T-helper 1 cell treated with Interleukin-12 subunit alpha and Interleukin-12 subunit beta and Interleukin-4 antibody, amounts not matched to agents 30 μg/mL and 1 μg/mL, for 36 hours (primary cell): ENCODE data around the gene XRCC5.
"Not testable (repeated sequence)": the region's sequence is repeated elsewhere in the genome, so short reads cannot be mapped to it uniquely, and the experiment has no call there.

ENCODE experiments used
- H3K27ac Mint-ChIP-seq: one replicate; pipeline ENCODE4 v1.8.0; 2021; ENCODE audit warnings: mild to moderate bottlenecking, mixed read lengths
- H3K27me3 Mint-ChIP-seq: one replicate; pipeline ENCODE4 v1.8.0; 2021; ENCODE audit warnings: low read depth, mixed read lengths
- H3K36me3 Mint-ChIP-seq: one replicate; pipeline ENCODE4 v1.8.0; 2021; ENCODE audit warnings: low read depth, mixed read lengths
- H3K4me1 Mint-ChIP-seq: one replicate; pipeline ENCODE4 v1.8.0; 2021; ENCODE audit warnings: low read depth, mixed read lengths
- H3K4me3 Mint-ChIP-seq: one replicate; pipeline ENCODE4 v1.8.0; 2021; ENCODE audit warnings: mild to moderate bottlenecking, moderate library complexity, mixed read lengths
- H3K9me3 Mint-ChIP-seq: one replicate; pipeline ENCODE4 v1.8.0; 2021; ENCODE audit warnings: mixed read lengths

Gene XRCC5

DNA sequence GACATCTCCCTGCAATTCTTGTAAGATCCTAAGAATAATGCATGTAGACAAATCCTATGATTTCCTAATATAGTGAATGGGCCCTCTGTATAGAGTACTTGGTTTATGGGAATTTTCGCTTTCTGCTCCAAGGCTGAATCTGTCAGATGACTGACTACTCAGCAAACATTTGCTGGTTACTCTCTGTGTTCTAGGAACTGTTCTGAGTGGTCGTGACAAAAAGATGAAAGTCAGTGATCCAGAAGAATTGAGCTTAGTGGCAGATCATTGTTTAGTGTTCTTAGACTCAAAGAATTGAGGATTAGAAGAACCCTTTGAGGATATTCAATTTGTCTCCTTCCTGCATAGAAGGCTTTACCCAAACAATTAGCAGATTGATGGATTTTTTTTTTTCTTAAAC is 10.0 kb downstream of the XRCC5 start:
- no peaks in the 10 kb centered on the region for H3K27me3 Mint-ChIP-seq
- peak overlapping the region; percentile 23 for H3K4me3 Mint-ChIP-seq
- H3K9me3 Mint-ChIP-seq = no peaks in the 10 kb centered on the region
- H3K27ac Mint-ChIP-seq = peak overlapping the region; percentile 92
- peaks cover 65% of the 10 kb centered on the region for H3K4me1 Mint-ChIP-seq
- H3K36me3 Mint-ChIP-seq = peaks cover 68% of the 10 kb centered on the region

- H3K4me3 Mint-ChIP-seq = peak overlapping the region; percentile 70
- H3K27ac Mint-ChIP-seq = peak overlapping the region; percentile 92
- H3K36me3 Mint-ChIP-seq = peaks cover 66% of the 10 kb centered on the region
- no peaks in the 10 kb centered on the region for H3K27me3 Mint-ChIP-seq
- H3K4me1 Mint-ChIP-seq = peaks cover 62% of the 10 kb centered on the region
- no peaks in the 10 kb centered on the region for H3K9me3 Mint-ChIP-seq
Measured at GRCh38 chr2:216119986-216120385, 10.8 kb downstream of the XRCC5 start.

DNA sequence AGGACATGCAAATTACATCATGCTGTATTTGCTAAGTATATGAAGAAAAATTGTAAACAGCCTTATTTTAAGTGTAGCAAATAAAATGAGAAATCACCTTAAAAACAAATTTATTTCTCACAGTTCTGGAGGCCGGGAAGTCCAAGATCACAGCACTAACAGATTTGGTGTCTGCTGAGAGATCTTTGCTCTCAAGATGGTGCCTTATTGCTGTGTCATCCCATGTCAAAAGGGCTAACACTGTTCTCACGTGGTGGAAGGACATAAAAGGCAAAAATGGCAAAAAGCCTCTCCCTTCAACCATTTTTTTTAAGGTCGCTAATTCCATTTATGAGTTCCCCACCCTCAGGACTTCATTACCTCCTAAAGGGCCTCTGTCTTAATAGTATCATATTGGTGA is 12.1 kb downstream of the XRCC5 start:
- H3K27ac Mint-ChIP-seq = peak overlapping the region; percentile 92
- peaks cover 60% of the 10 kb centered on the region for H3K4me1 Mint-ChIP-seq
- peaks cover 69% of the 10 kb centered on the region for H3K36me3 Mint-ChIP-seq
- no peaks in the 10 kb centered on the region for H3K27me3 Mint-ChIP-seq
- H3K9me3 Mint-ChIP-seq = no peaks in the 10 kb centered on the region
- H3K4me3 Mint-ChIP-seq = no peak overlapping the region

DNA sequence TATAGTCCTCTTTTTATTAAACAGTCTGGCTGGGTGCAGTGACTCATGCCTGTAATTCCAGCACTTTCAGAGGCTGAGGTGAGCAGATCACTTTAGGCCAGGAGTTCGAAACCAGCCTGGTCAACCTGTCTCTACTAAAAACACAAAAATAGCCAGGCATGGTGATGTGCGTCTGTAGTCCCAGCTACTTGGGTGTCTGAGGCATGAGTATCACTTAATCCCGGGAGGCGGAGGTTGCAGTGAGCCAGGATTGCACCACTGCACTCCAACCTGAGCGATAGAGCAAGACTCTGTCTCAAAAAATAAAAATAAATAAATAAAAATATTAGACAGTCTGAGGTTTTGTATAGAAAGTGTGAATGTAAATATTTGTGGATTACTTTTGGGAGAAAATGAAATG is 17.8 kb downstream of the XRCC5 start:
- Mint-ChIP-seq H3K27me3 (no peaks in the 10 kb centered on the region), H3K4me1 (peaks cover 39% of the 10 kb centered on the region), H3K27ac (peak overlapping the region; percentile 15), H3K4me3 (no peak overlapping the region), H3K36me3 (peaks cover 62% of the 10 kb centered on the region), H3K9me3 (no peaks in the 10 kb centered on the region)

GRCh38 chr2:216130346-216130971 is 21.3 kb downstream of the XRCC5 start:
- Mint-ChIP-seq H3K9me3 (no peaks in the 10 kb centered on the region), H3K4me3 (no peak overlapping the region), H3K27me3 (no peaks in the 10 kb centered on the region), H3K4me1 (peaks cover 49% of the 10 kb centered on the region), H3K27ac (no peak overlapping the region), H3K36me3 (peaks cover 66% of the 10 kb centered on the region)

DNA sequence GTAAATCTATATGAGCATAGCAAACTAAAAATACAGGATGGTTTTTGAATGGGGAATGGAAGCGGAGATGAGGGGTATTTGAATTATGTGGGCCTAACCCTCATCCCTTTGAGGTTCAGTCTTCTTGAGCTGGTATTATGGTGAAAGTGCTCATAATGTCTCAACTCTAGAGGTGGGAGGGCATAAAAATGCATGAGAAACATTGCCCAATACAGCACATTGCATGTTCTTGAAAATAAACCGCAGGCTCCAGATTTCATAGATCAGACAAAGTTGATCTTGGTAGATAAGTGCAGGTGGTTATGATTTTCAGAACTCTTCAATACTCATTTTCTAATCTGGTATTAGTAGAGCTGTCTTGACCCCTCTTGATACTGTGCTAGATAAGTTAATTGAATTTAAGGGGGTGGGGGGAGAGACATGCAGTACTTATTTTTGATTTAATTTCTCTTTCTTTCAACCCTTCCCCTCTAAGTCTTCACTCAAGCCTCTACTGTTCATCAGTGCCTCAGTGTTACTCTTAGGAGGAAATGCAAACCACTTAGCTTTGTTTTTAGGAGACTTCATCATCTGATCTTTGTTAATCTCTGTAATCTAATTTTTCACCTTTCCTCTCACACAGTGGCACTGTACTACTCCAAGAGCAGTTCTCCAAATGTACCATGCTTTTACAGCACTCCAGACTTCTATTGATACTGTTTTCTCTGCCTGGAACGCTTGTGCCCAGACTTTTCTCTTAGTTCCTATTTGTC is 22.2 kb downstream of the XRCC5 start:
- Mint-ChIP-seq H3K36me3 (peaks cover 64% of the 10 kb centered on the region), H3K4me3 (no peak overlapping the region), H3K9me3 (no peaks in the 10 kb centered on the region), H3K27me3 (no peaks in the 10 kb centered on the region), H3K4me1 (peaks cover 45% of the 10 kb centered on the region), H3K27ac (peak overlapping the region; percentile 9)

DNA sequence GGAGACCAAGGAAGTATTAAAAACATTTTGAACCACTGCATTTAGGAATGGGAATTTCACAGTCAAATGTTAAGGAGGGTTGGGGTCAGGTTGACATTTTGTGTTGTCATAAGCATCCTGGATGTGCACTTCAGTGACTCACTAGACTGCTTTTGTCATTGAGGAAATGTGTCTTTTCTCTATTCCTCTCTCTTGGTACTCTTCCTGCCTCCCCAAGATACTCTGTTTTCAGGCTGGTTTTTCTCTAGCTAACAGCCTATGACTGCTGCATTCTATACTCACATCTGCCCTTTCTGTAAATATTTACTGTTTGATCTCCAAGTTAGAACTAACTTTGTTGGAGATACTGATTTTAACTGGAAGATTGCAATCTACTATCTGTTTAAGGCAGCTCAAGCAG is 23.4 kb downstream of the XRCC5 start:
- Mint-ChIP-seq H3K4me3 (no peak overlapping the region), H3K4me1 (peaks cover 45% of the 10 kb centered on the region), H3K27me3 (no peaks in the 10 kb centered on the region), H3K36me3 (peaks cover 60% of the 10 kb centered on the region), H3K9me3 (no peaks in the 10 kb centered on the region), H3K27ac (peak overlapping the region; percentile 67)

DNA sequence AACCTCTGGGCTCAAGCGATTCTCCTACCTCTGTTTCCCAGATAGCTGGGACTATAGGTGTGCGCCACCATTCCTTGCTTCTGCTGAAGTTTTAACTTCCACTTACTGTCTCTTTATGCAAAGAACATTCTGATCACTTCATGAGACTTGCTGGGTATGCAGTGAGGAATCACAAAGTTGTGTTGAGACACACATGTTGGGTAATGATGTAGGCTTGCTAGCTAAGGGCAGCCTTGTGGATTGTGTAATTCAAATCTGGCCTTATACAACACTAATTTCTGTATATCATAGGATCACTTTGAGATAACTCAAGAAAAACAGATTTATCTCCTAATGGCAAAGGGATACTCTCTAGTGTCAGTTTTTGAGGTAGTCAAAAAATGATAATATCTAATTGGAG is 24.2 kb downstream of the XRCC5 start:
- Mint-ChIP-seq H3K4me3 (no peak overlapping the region), H3K9me3 (no peaks in the 10 kb centered on the region), H3K27ac (peak overlapping the region; percentile 26), H3K27me3 (no peaks in the 10 kb centered on the region), H3K4me1 (peaks cover 42% of the 10 kb centered on the region), H3K36me3 (peaks cover 64% of the 10 kb centered on the region)

DNA sequence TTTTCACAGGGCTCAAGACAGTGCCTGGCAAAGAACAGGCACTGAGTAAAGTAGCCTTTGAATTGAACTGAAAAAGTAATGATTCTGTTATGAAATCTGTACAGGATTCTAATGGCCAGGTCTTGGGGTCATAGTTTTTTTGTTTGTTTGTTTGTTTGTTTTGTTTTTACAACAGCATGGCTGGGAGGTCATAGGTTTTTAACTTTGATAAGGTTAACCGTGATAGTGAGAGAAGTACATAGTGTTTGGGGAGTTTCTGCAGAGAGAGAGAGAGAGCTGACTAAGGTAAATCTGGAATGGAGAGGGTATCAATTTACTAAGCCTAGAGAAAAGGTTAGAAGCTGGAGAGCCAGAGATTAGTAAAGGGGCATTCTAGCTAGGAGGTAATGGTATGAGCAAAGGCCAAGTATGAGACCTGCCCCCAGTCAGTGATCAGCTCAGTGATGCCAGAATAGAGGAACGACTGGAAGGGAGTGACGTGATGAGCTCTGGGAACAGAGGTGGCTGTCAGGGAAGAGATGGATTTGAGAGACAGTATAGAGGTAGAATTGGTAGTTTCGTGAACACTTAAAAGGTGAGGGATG is 25.9 kb downstream of the XRCC5 start:
- Mint-ChIP-seq H3K27ac (peak overlapping the region; percentile 62), H3K9me3 (no peaks in the 10 kb centered on the region), H3K36me3 (peaks cover 67% of the 10 kb centered on the region), H3K4me3 (no peak overlapping the region), H3K27me3 (no peaks in the 10 kb centered on the region), H3K4me1 (peaks cover 37% of the 10 kb centered on the region)

- H3K36me3 Mint-ChIP-seq = peaks cover 57% of the 10 kb centered on the region
- peaks cover 24% of the 10 kb centered on the region for H3K4me1 Mint-ChIP-seq
- no peaks in the 10 kb centered on the region for H3K9me3 Mint-ChIP-seq
- no peaks in the 10 kb centered on the region for H3K27me3 Mint-ChIP-seq
- H3K4me3 Mint-ChIP-seq = no peak overlapping the region
- no peak overlapping the region for H3K27ac Mint-ChIP-seq
Measured at GRCh38 chr2:216139884-216140283, 30.7 kb downstream of the XRCC5 start.

GRCh38 chr2:216141516-216141915 is 32.4 kb downstream of the XRCC5 start:
- peaks cover 47% of the 10 kb centered on the region for H3K36me3 Mint-ChIP-seq
- not testable (repeated sequence) for H3K27ac Mint-ChIP-seq

DNA sequence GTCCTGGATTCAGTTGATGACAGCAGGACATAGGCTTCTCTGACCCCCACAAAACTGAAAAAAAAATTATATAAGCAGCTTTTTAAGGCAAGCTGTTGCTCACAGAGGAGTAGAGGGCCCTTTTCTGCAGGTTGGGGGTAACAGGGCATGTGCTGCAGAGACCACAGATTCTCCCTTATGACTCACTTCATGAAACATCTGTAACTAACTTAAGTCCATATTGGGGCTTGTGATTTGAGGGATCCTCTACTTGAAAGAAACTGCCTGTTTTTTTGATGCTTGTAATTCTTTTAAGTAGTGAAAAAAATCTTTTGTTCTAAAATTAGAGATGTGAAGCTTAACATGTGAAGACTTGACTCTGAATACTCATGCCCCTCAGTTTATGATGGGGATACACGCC is 33.4 kb downstream of the XRCC5 start:
- peak overlapping the region; percentile 19 for H3K27ac Mint-ChIP-seq
- H3K36me3 Mint-ChIP-seq = peaks cover 54% of the 10 kb centered on the region
- no peaks in the 10 kb centered on the region for H3K27me3 Mint-ChIP-seq
- peaks cover 21% of the 10 kb centered on the region for H3K4me1 Mint-ChIP-seq
- no peak overlapping the region for H3K4me3 Mint-ChIP-seq
- H3K9me3 Mint-ChIP-seq = no peaks in the 10 kb centered on the region

More at GRCh38 chr2:216141516-216141915, 32.4 kb downstream of the XRCC5 start:
- peaks cover 16% of the 10 kb centered on the region for H3K4me1 Mint-ChIP-seq
- H3K4me3 Mint-ChIP-seq, H3K27me3 Mint-ChIP-seq, H3K9me3 Mint-ChIP-seq: not testable (repeated sequence)

DNA sequence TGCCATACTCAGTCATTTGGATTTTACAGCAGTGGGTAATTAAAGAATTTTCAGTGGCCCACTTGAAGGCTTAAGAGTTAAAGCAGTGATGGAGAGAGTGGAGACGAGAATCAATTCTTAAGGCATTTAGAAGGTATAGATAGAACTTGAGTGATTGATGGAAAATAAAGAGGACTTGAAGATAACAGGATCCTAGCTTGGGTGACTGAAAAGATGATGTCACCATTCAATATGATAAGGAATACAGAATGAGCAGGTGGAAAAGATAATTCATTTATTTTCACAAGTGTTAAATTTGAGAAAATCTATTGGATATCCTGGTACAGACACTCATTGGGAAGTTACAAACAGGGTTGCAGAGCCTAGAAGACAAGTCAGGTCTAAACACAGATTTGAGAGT is 35.2 kb downstream of the XRCC5 start:
- Mint-ChIP-seq H3K4me3 (no peak overlapping the region), H3K27me3 (no peaks in the 10 kb centered on the region), H3K9me3 (no peaks in the 10 kb centered on the region), H3K4me1 (peaks cover 20% of the 10 kb centered on the region), H3K36me3 (peaks cover 53% of the 10 kb centered on the region), H3K27ac (no peak overlapping the region)

DNA sequence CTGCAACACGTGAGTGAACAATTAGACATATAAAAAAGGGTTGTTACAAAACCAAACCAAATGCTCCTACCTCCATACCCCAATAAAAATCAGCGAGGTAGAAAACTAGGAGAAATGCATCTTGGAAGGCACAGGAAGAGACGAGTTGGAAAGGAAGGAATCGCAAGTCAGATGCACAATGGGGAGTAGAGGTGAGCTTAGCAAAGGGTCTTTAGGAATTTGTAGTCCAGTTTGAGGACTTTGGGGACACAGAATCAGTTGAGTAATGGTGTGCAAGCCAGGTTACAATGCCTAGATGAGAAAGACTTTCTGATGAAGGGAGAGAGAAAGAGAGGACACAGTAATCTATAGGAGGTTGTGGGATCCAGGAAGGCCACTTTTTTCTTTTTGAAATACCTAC is 35.7 kb downstream of the XRCC5 start:
- H3K4me1 Mint-ChIP-seq = peaks cover 21% of the 10 kb centered on the region
- no peaks in the 10 kb centered on the region for H3K9me3 Mint-ChIP-seq
- H3K36me3 Mint-ChIP-seq = peaks cover 53% of the 10 kb centered on the region
- no peak overlapping the region for H3K4me3 Mint-ChIP-seq
- no peaks in the 10 kb centered on the region for H3K27me3 Mint-ChIP-seq
- H3K27ac Mint-ChIP-seq = no peak overlapping the region

DNA sequence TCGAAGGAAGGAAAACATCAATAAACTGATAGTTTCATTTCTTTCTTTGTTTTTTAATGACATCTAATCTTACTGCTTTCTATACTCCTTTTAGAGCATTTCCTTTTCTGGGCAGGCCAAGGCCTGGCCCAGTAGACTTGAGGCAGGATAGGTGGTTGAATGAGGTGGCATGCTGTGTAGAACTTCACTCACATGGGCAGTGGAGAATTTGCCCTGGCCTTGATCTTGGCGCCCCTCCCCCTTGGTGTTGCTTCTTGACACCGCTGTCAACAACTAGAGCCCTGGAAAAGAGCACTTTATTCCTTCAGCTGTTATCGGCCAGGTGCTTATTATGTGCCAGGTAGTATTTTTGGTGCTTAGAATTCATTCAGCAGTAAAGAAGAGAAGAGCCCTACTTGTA is 37.4 kb downstream of the XRCC5 start:
- Mint-ChIP-seq H3K36me3 (peaks cover 50% of the 10 kb centered on the region), H3K27ac (no peak overlapping the region)

More for the DNA sequence above, 37.4 kb downstream of the XRCC5 start:
- Mint-ChIP-seq H3K9me3 (no peaks in the 10 kb centered on the region), H3K4me1 (peaks cover 18% of the 10 kb centered on the region), H3K27me3 (no peaks in the 10 kb centered on the region), H3K4me3 (no peak overlapping the region)
